Urinary bladder (tissue), 4 donors: ENCODE measurements around the gene IFITM1. TPM values are rescaled to one million over a fixed set of nuclear protein-coding genes. Genes with fewer than 3 reads are reported as not detected.
"Not testable (repeated sequence)": the region's sequence is repeated elsewhere in the genome, so short reads cannot be mapped to it uniquely, and the experiment has no call there.

ENCODE experiments used
- DNase-seq: peaks from one replicate; pipeline ENCODE4 v3.0.0-alpha.2; 2015; ENCODE audit errors: extremely low spot score
- H3K27ac ChIP-seq: one replicate; pipeline ENCODE4 v1.5.1; 2013; ENCODE audit warnings: low read depth, mild to moderate bottlenecking, moderate library complexity
- H3K36me3 ChIP-seq: one replicate; pipeline ENCODE4 v1.6.1; 2013; ENCODE audit warnings: mild to moderate bottlenecking, moderate library complexity; ENCODE audit not compliant: insufficient read depth
- H3K4me1 ChIP-seq: one replicate; pipeline ENCODE4 v1.6.1; 2013; ENCODE audit warnings: mild to moderate bottlenecking, moderate library complexity; ENCODE audit not compliant: insufficient read depth
- H3K4me3 ChIP-seq: one replicate; pipeline ENCODE4 v1.5.1; 2013; ENCODE audit warnings: low read depth, low read length
- WGBS: extraction: QIAGEN DNeasy Blood & Tissue Kit; methylation state at CpG from one replicate; pipeline ENCODE4 v1.1.7; 2013; 5-methylcytosine and 5-hydroxymethylcytosine counted together
- polyA plus RNA-seq: library from polyadenylated mRNA; stranded (reverse); fragments of 200-250 nt; gene quantifications from one replicate; pipeline ENCODE4 v1.2.3, GENCODE V29; 2013
- small RNA-seq: library from RNA; depleted of rRNA; stranded (forward); fragments of <200 nt; gene quantifications from one replicate; pipeline ENCODE3, GENCODE V24; 2014
- total RNA-seq: library from RNA; depleted of rRNA; stranded (reverse); fragments of >200 nt; gene quantifications from one replicate; pipeline ENCODE4 v1.2.3, GENCODE V29; 2014
- donor health status: healthy with polysubstance abuse.
- donor health status: healthy.

The IFITM1 gene
- total and polyA plus RNA-seq, 2 donors = 20.9 to 599 TPM

DNA sequence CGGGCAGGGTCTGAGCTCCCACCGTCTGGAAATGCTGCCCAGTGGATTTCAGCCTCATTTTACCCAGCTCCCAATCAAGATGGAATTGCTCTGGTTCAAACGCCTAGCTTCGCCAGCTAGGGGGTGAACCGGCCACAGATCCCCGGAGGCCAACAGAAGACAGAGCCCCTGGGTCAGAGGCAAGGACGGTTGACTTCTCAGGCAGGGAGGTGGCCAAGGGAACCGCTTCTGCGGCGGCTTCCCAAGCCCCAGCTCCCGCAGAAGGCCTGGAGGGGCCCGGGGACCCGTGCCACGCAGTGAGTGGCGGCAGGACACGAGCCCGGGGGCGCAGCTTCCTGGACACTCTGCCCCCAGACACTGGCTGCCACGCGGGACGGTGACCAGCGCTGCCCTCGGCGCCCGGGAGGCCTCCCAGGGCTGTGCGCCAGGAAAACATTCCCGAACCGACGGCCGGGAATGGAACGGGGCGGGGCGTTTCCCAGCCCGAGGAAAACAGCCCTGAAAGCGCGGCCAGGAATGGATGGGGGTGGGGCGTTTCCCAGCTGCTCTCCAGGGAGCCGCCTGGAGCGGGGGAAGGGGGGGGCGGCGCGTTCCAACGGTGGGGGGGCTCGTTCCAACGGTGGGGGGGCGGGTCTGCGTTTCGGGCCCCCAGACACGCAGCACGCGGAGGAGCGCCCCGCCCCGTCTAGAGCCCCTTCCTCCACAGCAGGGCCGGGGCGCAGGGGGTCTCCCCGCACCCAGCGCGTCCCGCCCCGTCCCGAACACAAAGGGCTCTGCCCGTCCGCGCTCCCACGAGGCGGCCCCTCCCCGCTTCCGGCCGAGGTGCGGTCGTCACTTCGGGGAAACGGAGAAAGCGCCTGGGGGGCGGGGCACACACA lies 42.0 kb downstream of the IFITM1 start:
- H3K4me3 ChIP-seq = peak overlapping the region; percentile 12
- H3K36me3 ChIP-seq = no peaks in the 10 kb centered on the region
- H3K27ac ChIP-seq = peak overlapping the region; percentile 86
- WGBS = 3% methylated on average over 76 of the region's 76 CpGs
- DNase-seq = peak; percentile 79
- H3K4me1 ChIP-seq = no peaks in the 10 kb centered on the region

DNA sequence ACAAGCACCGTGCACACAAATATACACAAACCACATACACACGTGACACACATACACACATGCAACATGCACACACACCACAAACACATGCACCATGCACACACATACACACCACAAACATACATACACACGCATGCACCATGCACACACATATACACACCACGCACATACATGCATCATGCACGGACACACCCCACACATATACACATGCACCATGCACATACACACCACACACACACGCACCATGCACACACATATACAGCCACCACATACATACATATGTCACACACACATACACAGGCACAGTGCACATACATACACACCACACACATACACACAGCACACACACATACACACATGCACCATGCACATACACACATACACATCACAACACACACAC lies 42.8 kb downstream of the IFITM1 start:
- H3K4me1 ChIP-seq = no peaks in the 10 kb centered on the region
- 78% methylated on average over 6 of the region's 6 CpGs for WGBS
- DNase-seq = no peak
- no peak overlapping the region for H3K4me3 ChIP-seq
- no peaks in the 10 kb centered on the region for H3K36me3 ChIP-seq
- no peak overlapping the region for H3K27ac ChIP-seq

DNA sequence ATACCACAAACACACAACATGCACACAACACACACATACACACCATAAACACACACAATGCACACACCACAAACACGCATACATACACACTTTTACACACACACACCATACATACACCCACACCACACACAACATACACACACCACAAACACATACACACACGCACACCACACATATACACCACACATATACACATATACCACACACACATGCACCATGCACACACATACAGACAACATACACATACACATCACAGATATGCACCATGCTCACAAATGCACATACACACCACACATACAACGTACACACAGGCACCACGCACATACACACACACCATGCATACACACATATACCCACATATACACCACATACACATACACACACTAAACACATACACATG lies 43.7 kb downstream of the IFITM1 start:
- Histone ChIP-seq H3K27ac (no peak overlapping the region), H3K36me3 (no peaks in the 10 kb centered on the region), H3K4me3 (no peak overlapping the region), H3K4me1 (no peaks in the 10 kb centered on the region)
- WGBS = 91% methylated on average over 4 of the region's 4 CpGs
- DNase-seq = no peak

DNA sequence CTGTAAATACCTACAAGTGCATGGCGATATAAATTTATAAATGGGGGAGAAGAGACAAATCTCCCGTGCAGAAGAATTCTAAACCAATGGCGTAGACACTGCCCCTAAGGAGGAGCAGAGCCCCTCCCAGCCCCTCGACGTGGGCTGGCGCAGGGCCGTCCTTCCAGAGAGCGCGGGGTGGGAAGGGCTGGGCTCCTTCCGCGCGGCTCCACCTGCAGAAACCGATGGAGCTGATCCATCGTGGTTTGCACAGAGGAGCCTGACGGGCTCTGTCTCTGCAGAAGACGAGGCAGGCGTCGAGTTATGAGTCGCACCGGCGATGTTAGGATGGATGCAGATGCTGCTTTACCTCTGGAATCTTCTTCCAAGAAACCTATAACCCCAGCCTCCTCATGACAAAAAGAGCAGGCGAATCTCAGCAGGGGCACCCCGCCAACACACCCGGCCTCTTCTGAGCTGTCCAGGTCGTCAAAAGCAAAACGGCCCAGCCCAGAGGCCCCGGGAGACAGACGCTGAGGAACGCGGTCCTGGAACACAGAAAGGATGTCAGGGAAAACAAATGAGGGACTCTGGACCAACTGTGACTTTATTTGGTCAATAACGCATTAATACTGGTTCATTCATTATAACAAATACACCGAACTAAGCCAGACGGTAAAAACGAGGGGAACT lies 44.4 kb downstream of the IFITM1 start:
- no peaks in the 10 kb centered on the region for H3K4me1 ChIP-seq
- no peak for DNase-seq
- H3K27ac ChIP-seq = no peak overlapping the region
- H3K36me3 ChIP-seq = no peaks in the 10 kb centered on the region
- H3K4me3 ChIP-seq = no peak overlapping the region
- WGBS = 47% methylated on average over 34 of the region's 34 CpGs

DNA sequence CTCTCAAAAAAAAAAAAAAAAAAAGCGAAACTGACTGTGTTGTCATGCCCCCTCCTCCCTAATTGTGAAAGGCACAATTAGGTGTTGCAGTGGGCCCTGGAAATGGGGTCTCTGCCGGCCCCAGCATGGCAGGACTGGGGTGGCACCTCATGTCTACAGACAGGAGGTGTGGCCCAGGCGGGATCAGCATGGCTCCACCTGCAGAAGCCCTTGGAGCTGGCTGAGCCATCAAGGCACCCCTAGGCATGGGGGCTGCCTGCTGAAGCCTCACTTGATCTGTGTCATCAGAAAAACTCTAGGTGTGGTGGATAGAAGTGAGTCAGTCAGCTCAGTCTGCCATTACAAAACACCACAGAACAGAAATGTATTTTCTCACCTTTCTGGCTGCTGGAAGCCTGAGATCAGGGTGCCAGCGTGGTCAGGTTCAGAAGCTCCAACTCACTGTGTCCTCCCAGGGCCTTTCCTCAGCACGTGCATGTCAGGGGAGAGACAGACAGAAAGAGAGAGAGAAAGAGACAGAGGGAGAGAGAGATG lies 45.4 kb downstream of the IFITM1 start:
- H3K4me1 ChIP-seq = no peaks in the 10 kb centered on the region
- WGBS = 75% methylated on average over 5 of the region's 5 CpGs
- DNase-seq = no peak
- no peak overlapping the region for H3K27ac ChIP-seq
- no peak overlapping the region for H3K4me3 ChIP-seq
- no peaks in the 10 kb centered on the region for H3K36me3 ChIP-seq

DNA sequence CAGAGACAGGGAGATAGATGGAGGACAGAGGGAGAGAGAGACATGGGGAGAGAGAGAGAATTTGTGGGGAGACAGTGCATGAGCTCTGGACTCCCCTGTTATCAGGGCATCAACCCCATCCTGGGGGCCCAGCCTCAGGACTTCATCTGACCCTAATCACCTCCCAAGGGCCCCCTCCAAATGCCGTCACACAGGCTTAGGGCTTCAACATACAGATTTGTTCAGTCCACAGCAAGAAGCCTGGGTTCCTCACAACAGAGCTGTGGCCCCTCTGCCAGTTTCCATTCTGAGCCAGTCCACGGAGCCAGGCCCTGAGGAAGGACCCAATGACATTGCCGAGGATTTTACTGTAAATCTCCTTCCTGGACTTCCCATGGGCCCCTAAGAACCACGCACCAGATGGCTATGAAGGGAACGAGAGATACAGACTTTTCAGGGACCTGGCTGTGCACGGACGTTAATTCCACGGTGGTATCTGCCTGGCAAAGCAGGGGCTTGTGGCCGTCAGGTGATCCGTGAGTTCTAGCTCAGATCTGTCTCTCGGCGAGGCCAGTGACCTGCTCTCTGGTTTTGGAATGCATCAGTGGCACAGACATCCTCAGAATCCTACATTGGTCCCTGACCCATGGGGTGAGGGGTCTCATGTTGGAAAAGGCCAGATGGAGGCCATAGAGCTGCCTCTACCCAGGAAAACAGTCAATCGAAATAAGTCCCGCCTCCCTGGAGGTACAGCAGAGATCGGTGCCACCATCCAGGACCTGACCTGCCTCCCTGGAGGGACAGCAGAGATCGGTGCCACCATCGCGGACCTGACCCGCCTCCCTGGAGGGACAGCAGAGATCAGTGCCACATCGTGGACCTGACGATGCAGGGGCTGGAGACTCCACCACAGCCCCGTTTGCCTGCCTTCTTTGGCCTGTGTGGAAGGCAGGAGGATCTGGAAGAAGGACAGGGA lies 46.8 kb downstream of the IFITM1 start:
- 81% methylated on average over 22 of the region's 22 CpGs for WGBS
- no peak for DNase-seq
- no peak overlapping the region for H3K4me3 ChIP-seq
- H3K27ac ChIP-seq = no peak overlapping the region
- no peaks in the 10 kb centered on the region for H3K4me1 ChIP-seq
- H3K36me3 ChIP-seq = no peaks in the 10 kb centered on the region

DNA sequence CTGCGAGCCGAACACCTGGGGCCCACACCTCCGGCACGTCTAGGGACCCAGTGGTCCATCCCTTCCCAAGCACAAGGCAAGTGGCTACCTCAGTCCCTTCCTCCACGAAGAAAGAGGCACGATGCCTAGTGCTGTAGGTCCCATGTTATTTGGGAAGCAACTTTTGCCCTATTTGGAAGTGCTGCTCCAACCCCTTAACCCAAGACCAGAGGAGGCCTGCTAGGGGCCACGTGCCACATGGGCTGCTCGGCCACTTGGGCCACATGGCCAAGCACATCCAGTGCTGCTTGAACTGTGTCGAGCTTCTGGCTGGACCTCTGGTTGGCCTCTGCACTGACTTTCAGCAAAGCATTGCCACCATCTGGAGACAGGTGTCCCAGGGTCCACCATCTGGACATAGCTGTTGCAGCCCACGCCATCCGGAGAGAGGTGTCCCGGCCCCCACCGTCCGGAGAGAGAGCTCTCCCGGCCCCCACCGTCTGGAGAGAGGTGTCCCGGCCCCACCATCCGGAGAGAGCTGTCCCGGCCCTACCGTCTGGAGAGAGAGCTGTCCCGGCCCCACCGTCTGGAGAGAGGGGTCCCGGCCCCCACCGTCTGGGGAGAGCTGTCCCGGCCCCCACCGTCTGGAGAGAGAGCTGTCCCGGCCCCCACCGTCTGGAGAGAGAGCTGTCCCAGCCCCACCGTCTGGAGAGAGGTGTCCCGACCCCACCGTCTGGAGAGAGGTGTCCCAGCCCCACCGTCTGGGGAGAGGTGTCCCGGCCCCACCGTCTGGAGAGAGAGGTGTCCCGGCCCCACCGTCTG lies 49.0 kb downstream of the IFITM1 start:
- Histone ChIP-seq H3K4me1 (no peaks in the 10 kb centered on the region), H3K27ac (no peak overlapping the region), H3K4me3 (no peak overlapping the region), H3K36me3 (no peaks in the 10 kb centered on the region)
- no peak for DNase-seq
- 78% methylated on average over 33 of the region's 36 CpGs for WGBS

DNA sequence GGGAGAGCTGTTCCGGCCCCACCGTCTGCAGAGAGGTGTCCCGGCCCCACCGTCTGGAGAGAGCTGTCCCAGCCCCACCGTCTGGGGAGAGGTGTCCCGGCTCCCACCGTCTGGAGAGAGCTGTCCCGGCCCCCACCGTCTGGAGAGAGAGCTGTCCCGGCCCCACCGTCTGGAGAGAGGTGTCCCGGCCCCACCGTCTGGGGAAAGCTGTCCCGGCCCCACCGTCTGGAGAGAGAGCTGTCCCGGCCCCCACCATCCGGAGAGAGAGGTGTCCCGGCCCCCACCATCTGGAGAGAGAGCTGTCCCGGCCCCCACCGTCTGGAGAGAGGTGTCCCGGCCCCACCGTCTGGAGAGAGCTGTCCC lies 49.6 kb downstream of the IFITM1 start:
- 78% methylated on average over 22 of the region's 22 CpGs for WGBS
- not testable (repeated sequence) for H3K4me3 ChIP-seq, H3K4me1 ChIP-seq, H3K27ac ChIP-seq, H3K36me3 ChIP-seq, DNase-seq

DNA sequence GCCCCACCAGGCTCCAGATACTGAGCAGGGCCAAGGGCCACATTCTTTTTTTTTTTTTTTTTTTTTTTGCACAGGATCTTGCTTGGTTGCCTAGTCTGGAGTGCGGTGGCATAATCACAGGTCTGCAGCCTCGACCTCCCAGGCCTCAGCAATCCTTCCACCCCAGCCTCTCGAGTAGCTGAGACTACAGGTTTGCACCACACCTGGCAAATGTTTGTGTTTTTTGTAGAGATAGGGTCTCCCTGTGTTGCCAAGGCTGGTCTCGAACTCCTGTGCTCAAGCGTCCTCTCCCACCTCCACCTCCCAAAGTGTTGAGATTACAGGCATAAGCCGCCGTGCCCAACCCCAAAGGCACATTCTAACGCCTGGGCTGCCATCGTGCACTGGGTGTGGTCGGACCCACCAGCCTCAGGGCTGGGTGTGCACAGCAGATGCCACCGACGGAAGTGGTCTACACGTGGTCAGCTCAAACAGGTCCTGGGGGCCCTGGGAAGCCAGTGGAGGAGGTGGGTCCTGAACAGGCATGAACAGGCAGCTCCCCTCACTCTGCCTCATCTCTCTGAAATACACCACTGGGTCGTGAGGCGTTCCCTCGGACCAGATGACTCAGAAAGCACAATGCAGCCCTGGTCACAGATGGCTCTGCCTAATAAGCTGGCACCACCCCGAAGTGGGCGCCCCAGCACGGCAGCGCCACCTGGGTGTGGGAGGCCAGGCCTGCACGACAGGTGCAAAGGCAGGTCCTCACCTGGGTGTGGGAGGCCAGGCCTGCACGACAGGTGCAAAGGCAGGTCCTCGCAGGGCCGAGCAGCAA lies 50.3 kb downstream of the IFITM1 start:
- Histone ChIP-seq H3K4me3 (no peak overlapping the region), H3K4me1 (no peaks in the 10 kb centered on the region), H3K27ac (no peak overlapping the region), H3K36me3 (no peaks in the 10 kb centered on the region)
- no peak for DNase-seq
- WGBS = 65% methylated on average over 24 of the region's 24 CpGs

Small RNAs within 50 kb of the gene (small RNA-seq; reads per million reads assigned to genes)
- not detected for gene AC136475.6

Other genes with a start within 250 kb of the IFITM1 start
- gene SCGB1C1, start 121.0 kb upstream of the IFITM1 start, total RNA-seq = not detected
- gene SCGB1C1, start 121.0 kb upstream of the IFITM1 start, polyA plus RNA-seq = not detected
- gene BET1L, start 106.6 kb upstream of the IFITM1 start, total RNA-seq = 17.7 TPM
- 49.8 TPM for gene BET1L, start 106.6 kb upstream of the IFITM1 start, polyA plus RNA-seq
- 60.2 TPM for gene RIC8A, start 106.3 kb upstream of the IFITM1 start, total RNA-seq
- 90.8 TPM for gene RIC8A, start 106.3 kb upstream of the IFITM1 start, polyA plus RNA-seq
- gene SIRT3, start 77.7 kb upstream of the IFITM1 start, total RNA-seq = 7.3 TPM
- gene SIRT3, start 77.7 kb upstream of the IFITM1 start, polyA plus RNA-seq = 21.7 TPM
- gene PSMD13, start 77.1 kb upstream of the IFITM1 start, total RNA-seq = 58.5 TPM
- 102 TPM for gene PSMD13, start 77.1 kb upstream of the IFITM1 start, polyA plus RNA-seq
- gene NLRP6, start 35.6 kb upstream of the IFITM1 start, total RNA-seq = not detected
- 0.67 TPM for gene NLRP6, start 35.6 kb upstream of the IFITM1 start, polyA plus RNA-seq
- gene PGGHG, start 24.9 kb upstream of the IFITM1 start, total RNA-seq = 9.5 TPM
- gene PGGHG, start 24.9 kb upstream of the IFITM1 start, polyA plus RNA-seq = 36.3 TPM
- not detected for gene IFITM5, start 14.5 kb upstream of the IFITM1 start, total RNA-seq
- gene IFITM5, start 14.5 kb upstream of the IFITM1 start, polyA plus RNA-seq = not detected
- gene IFITM2, start 6.2 kb upstream of the IFITM1 start, total RNA-seq = 14.8 TPM
- 765 TPM for gene IFITM2, start 6.2 kb upstream of the IFITM1 start, polyA plus RNA-seq
- gene IFITM3, start 6.8 kb downstream of the IFITM1 start, total RNA-seq = 43.2 TPM
- 2,675 TPM for gene IFITM3, start 6.8 kb downstream of the IFITM1 start, polyA plus RNA-seq
- 13.4 TPM for gene B4GALNT4, start 55.5 kb downstream of the IFITM1 start, total RNA-seq
- gene B4GALNT4, start 55.5 kb downstream of the IFITM1 start, polyA plus RNA-seq = 5.1 TPM
- 5.2 TPM for gene PKP3, start 80.2 kb downstream of the IFITM1 start, total RNA-seq
- gene PKP3, start 80.2 kb downstream of the IFITM1 start, polyA plus RNA-seq = 8.4 TPM
- gene SIGIRR, start 101.0 kb downstream of the IFITM1 start, total RNA-seq = 11.8 TPM
- 61.2 TPM for gene SIGIRR, start 101.0 kb downstream of the IFITM1 start, polyA plus RNA-seq
- 1.3 TPM for gene ANO9, start 128.0 kb downstream of the IFITM1 start, total RNA-seq
- 5.1 TPM for gene ANO9, start 128.0 kb downstream of the IFITM1 start, polyA plus RNA-seq
- 13.5 TPM for gene PTDSS2, start 136.2 kb downstream of the IFITM1 start, total RNA-seq
- gene PTDSS2, start 136.2 kb downstream of the IFITM1 start, polyA plus RNA-seq = 27.0 TPM
- gene RNH1, start 193.2 kb downstream of the IFITM1 start, total RNA-seq = 71.5 TPM
- 271 TPM for gene RNH1, start 193.2 kb downstream of the IFITM1 start, polyA plus RNA-seq
- 8.7 TPM for gene HRAS, start 221.5 kb downstream of the IFITM1 start, total RNA-seq
- 79.0 TPM for gene HRAS, start 221.5 kb downstream of the IFITM1 start, polyA plus RNA-seq
- 0.90 TPM for gene LRRC56, start 223.5 kb downstream of the IFITM1 start, total RNA-seq
- 0.96 TPM for gene LRRC56, start 223.5 kb downstream of the IFITM1 start, polyA plus RNA-seq
- 0.37 TPM for gene LMNTD2, start 246.7 kb downstream of the IFITM1 start, total RNA-seq
- 1.2 TPM for gene LMNTD2, start 246.7 kb downstream of the IFITM1 start, polyA plus RNA-seq
- gene RASSF7, start 246.9 kb downstream of the IFITM1 start, total RNA-seq = 3.3 TPM
- gene RASSF7, start 246.9 kb downstream of the IFITM1 start, polyA plus RNA-seq = 13.8 TPM